COR-L47 (cell line): ENCODE measurements around the gene KRABD2.
"Not testable (repeated sequence)": the region's sequence is repeated elsewhere in the genome, so short reads cannot be mapped to it uniquely, and the experiment has no call there.

ENCODE experiments used
- DNase-seq: peaks from one replicate; lab custom pipeline; 2025; lab: John Stamatoyannopoulos, UW

The KRABD2 gene

GRCh38 chr17:8392674-8393469 lies 16.4 kb upstream of the KRABD2 start:
- no peak for DNase-seq

- DNase-seq: no peak
Measured at GRCh38 chr17:8392274-8392673, 15.8 kb upstream of the KRABD2 start.

- no peak for DNase-seq
Measured at GRCh38 chr17:8391711-8392110, 15.2 kb upstream of the KRABD2 start.

- DNase-seq: no peak
Measured at GRCh38 chr17:8387914-8388651, 11.6 kb upstream of the KRABD2 start.

GRCh38 chr17:8386841-8387240 lies 10.3 kb upstream of the KRABD2 start:
- DNase-seq: no peak

- DNase-seq: no peak
Measured at GRCh38 chr17:8384801-8385378, 8.4 kb upstream of the KRABD2 start.

GRCh38 chr17:8383143-8383822 lies 6.8 kb upstream of the KRABD2 start, which contains the start of gene RPL26:
Gene RPL26, minus strand, starts transcription at chr17:8383193. Its CDS starts 883 bp downstream, at chr17:8382310.
- peak; percentile 88 for DNase-seq

GRCh38 chr17:8382880-8383142 lies 6.3 kb upstream of the KRABD2 start:
- no peak for DNase-seq

- no peak for DNase-seq
Measured at GRCh38 chr17:8382052-8382879, 5.8 kb upstream of the KRABD2 start.

- DNase-seq: no peak
Measured at GRCh38 chr17:8380049-8380448, 3.5 kb upstream of the KRABD2 start.

- not testable (repeated sequence) for DNase-seq
Measured at GRCh38 chr17:8378117-8378516, 1.6 kb upstream of the KRABD2 start.

- no peak for DNase-seq
Measured at GRCh38 chr17:8377422-8377821, 918 bp upstream of the KRABD2 start.

- DNase-seq: no peak
Measured at GRCh38 chr17:8375738-8376259, 705 bp downstream of the KRABD2 start.

- DNase-seq: not testable (repeated sequence)
Measured at GRCh38 chr17:8373856-8374255, 2.6 kb downstream of the KRABD2 start.

GRCh38 chr17:8372422-8372821 lies 4.1 kb downstream of the KRABD2 start:
- DNase-seq: no peak

- DNase-seq: no peak
Measured at GRCh38 chr17:8371786-8372185, 4.7 kb downstream of the KRABD2 start.

GRCh38 chr17:8369944-8370343 lies 6.6 kb downstream of the KRABD2 start:
- no peak for DNase-seq

- DNase-seq: no peak
Measured at GRCh38 chr17:8368193-8368592, 8.3 kb downstream of the KRABD2 start.

GRCh38 chr17:8366231-8366630 lies 10.3 kb downstream of the KRABD2 start:
- DNase-seq: no peak

- no peak for DNase-seq
Measured at GRCh38 chr17:8365143-8365542, 11.4 kb downstream of the KRABD2 start.

- DNase-seq: no peak
Measured at GRCh38 chr17:8362651-8363332, 13.7 kb downstream of the KRABD2 start.
